Suprapubic skin (tissue), 4 donors: ENCODE data around the gene MCRIP2. TPM values are rescaled to one million over a fixed set of nuclear protein-coding genes. Genes with fewer than 3 reads are reported as not detected.

Experiments
- DNase-seq, 2 donors: peaks; one replicate each; pipeline ENCODE4 v3.0.0-alpha.2; 2019; ENCODE audit warnings: low spot score in 2 of 2
- H3K27ac ChIP-seq: fragments of 200-600 bp; sonication (generic); one replicate; pipeline ENCODE4 v1.5.1; 2019
- H3K27me3 ChIP-seq: fragments of 200-600 bp; sonication (generic); one replicate; pipeline ENCODE4 v1.5.1; 2019
- H3K36me3 ChIP-seq: fragments of 200-600 bp; sonication (generic); one replicate; pipeline ENCODE4 v1.5.1; 2019
- H3K4me1 ChIP-seq: fragments of 200-600 bp; sonication (generic); one replicate; pipeline ENCODE4 v1.5.1; 2019
- H3K4me3 ChIP-seq: fragments of 200-600 bp; sonication (generic); one replicate; pipeline ENCODE4 v1.5.1; 2019; ENCODE audit warnings: mild to moderate bottlenecking
- H3K9me3 ChIP-seq: fragments of 200-600 bp; sonication (generic); one replicate; pipeline ENCODE4 v1.5.1; 2019
- EP300 ChIP-seq: sonication (generic); formaldehyde crosslinking; IDR thresholded peaks from one replicate; pipeline ENCODE4 v1.6.1; 2017; ENCODE audit warnings: antibody characterized with exemption
- POLR2A ChIP-seq, 2 donors: fragments of 450-650 bp; IDR thresholded peaks; one replicate each; pipeline ENCODE4 v1.6.1; 2017; ENCODE audit warnings: antibody characterized with exemption in 2 of 2, mild to moderate bottlenecking in 2 of 2, moderate library complexity in 2 of 2
- POLR2AphosphoS5 ChIP-seq, 3 donors: sonication (generic); formaldehyde crosslinking; IDR thresholded peaks; one replicate each; pipeline ENCODE4 v1.6.1; 2017; ENCODE audit warnings: antibody characterized with exemption in 3 of 3
- WGBS: methylation state at CpG from one replicate; pipeline ENCODE4 v1.1.5; 2018; 5-methylcytosine and 5-hydroxymethylcytosine counted together
- total RNA-seq, 4 donors: library from RNA; depleted of rRNA; stranded (reverse); fragments of >200 nt; gene quantifications; one replicate each; pipeline ENCODE4 v1.1.0, GENCODE V29; 2016
- TF ChIP-seq, protein P1 (sequence below), 2 donors: fragments of 200-600 bp in 1 of 2; fragments of 450-650 bp in 1 of 2; sonication (generic) in 1 of 2; IDR thresholded peaks; one replicate each; pipeline ENCODE4 v1.5.1; 2016 to 2019; ENCODE audit warnings: antibody characterized with exemption in 2 of 2, mild to moderate bottlenecking in 1 of 2, moderate library complexity in 1 of 2

The MCRIP2 gene
- total RNA-seq, 4 donors from 2014 or later: 10.3 to 29.8 (median 24.2) TPM

DNA sequence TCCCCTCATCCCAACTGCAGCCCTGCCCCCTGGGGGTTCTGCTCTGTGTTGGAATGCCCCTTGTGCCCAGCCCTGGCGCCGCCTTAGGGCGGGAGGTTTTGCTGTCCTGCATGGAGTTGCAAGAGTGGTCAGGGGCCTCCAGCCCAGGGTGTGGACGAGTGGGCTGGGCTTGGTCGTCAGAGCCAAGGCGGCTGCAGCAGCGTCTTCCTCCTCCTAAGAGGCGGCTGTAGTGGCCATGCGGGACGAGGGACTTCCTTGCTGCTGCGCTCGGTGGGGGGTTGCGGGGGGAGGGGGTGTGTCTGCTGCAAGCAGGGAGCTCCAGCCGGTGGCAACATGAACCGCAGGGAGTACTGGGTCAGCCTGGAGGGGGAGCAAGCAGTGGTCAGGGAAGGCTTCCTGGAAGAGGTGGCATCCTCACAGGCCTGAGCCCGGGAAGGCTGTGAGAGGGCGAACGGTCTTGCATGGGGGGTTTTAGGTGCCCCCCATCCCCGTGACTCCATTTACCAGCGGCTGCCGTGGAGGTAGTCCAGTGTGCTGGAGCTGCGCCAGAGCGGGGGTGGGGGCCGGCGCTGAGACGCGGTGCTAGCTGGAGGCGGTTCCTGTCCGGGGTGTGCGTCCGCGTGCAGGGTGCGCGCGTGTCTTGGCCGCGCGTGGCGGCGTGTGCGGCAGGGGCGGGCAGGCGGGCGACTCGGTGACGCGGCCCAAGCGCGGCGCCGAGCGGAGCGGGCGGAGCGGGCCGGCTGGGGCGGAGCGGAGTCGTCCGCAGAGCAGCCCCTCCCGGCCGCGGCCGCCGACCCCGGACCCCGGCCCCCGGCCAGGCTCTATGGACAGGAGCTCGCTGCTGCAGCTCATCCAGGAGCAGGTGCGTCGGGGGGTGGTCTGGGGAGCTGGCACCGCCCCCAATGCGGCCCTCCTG, 33.6 kb downstream of the MCRIP2 start, which contains the start of gene RHBDL1:
Gene RHBDL1 (plus strand): TSS at position 704 of the 916 bp plus-strand sequence. CDS start 120 bp downstream, at position 824.
- 0% methylated on average over 3 of the region's 73 CpGs for WGBS
- DNase-seq: no peak
- no peak for TF ChIP-seq POLR2A (IDR thresholded peaks at IDR 0.05)
- TF ChIP-seq, protein P1, sequence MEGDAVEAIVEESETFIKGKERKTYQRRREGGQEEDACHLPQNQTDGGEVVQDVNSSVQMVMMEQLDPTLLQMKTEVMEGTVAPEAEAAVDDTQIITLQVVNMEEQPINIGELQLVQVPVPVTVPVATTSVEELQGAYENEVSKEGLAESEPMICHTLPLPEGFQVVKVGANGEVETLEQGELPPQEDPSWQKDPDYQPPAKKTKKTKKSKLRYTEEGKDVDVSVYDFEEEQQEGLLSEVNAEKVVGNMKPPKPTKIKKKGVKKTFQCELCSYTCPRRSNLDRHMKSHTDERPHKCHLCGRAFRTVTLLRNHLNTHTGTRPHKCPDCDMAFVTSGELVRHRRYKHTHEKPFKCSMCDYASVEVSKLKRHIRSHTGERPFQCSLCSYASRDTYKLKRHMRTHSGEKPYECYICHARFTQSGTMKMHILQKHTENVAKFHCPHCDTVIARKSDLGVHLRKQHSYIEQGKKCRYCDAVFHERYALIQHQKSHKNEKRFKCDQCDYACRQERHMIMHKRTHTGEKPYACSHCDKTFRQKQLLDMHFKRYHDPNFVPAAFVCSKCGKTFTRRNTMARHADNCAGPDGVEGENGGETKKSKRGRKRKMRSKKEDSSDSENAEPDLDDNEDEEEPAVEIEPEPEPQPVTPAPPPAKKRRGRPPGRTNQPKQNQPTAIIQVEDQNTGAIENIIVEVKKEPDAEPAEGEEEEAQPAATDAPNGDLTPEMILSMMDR (IDR thresholded peaks at IDR 0.05): no peak
- no peak for TF ChIP-seq EP300
- no peak for TF ChIP-seq POLR2AphosphoS5 (IDR thresholded peaks at IDR 0.05)
- peaks cover 4% of the 10 kb centered on the region for H3K27me3 ChIP-seq
- H3K27ac ChIP-seq: no peak within 1 kb of the TSS
- peaks cover 54% of the 10 kb centered on the region for H3K4me1 ChIP-seq
- peaks cover 37% of the 10 kb centered on the region for H3K36me3 ChIP-seq
- peak within 1 kb of the TSS; percentile 38 for H3K4me3 ChIP-seq
- no peaks in the 10 kb centered on the region for H3K9me3 ChIP-seq

GRCh38 chr16:675884-676564, 34.4 kb downstream of the MCRIP2 start:
- no peak overlapping the region for H3K27ac ChIP-seq
- TF ChIP-seq POLR2AphosphoS5 (IDR thresholded peaks at IDR 0.05) (no peak), EP300 (no peak), POLR2A (IDR thresholded peaks at IDR 0.05) (no peak)
- TF ChIP-seq, protein P1 (IDR thresholded peaks at IDR 0.05): no peak
- DNase-seq: no peak
- 7% methylated on average over 14 of the region's 25 CpGs for WGBS
- H3K27me3 ChIP-seq: peaks cover 4% of the 10 kb centered on the region
- H3K9me3 ChIP-seq: no peaks in the 10 kb centered on the region
- peaks cover 29% of the 10 kb centered on the region for H3K36me3 ChIP-seq
- H3K4me1 ChIP-seq: peaks cover 58% of the 10 kb centered on the region
- peak overlapping the region; percentile 38 for H3K4me3 ChIP-seq

- Histone ChIP-seq H3K9me3 (no peaks in the 10 kb centered on the region), H3K4me3 (no peak overlapping the region), H3K4me1 (peaks cover 63% of the 10 kb centered on the region), H3K27ac (no peak overlapping the region), H3K27me3 (peaks cover 4% of the 10 kb centered on the region), H3K36me3 (peaks cover 24% of the 10 kb centered on the region)
- DNase-seq: no peak
- TF ChIP-seq POLR2A (IDR thresholded peaks at IDR 0.05): no peak
- no peak for TF ChIP-seq POLR2AphosphoS5 (IDR thresholded peaks at IDR 0.05)
- TF ChIP-seq, protein P1 (IDR thresholded peaks at IDR 0.05): no peak
- no peak for TF ChIP-seq EP300
- 79% methylated on average over 9 of the region's 21 CpGs for whole genome bisulfite sequencing
Observed at GRCh38 chr16:676565-676902, 34.9 kb downstream of the MCRIP2 start.

DNA sequence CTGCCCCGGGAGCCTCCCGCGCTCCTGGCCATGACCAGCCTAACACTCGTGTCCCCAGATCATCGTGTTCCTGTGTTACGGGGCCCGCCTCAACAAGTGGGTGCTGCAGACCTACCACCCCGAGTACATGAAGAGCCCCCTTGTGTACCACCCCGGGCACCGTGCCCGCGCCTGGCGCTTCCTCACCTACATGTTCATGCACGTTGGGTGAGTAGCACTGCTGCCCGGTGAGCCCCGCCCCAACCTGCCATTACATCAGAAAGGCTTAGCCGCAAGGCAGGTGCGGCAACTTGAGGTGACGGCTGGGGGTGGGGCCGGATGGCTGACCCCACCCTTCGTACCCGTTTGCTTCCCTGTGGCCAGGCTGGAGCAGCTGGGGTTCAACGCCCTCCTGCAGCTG, 35.3 kb downstream of the MCRIP2 start:
- TF ChIP-seq POLR2AphosphoS5 (IDR thresholded peaks at IDR 0.05): peak in 2 of 3 donors; percentile 15 to 61
- TF ChIP-seq, protein P1 (IDR thresholded peaks at IDR 0.05): no peak
- TF ChIP-seq POLR2A (IDR thresholded peaks at IDR 0.05): no peak
- Histone ChIP-seq H3K4me1 (peaks cover 67% of the 10 kb centered on the region), H3K4me3 (no peak overlapping the region), H3K27me3 (peaks cover 4% of the 10 kb centered on the region), H3K27ac (no peak overlapping the region), H3K9me3 (no peaks in the 10 kb centered on the region), H3K36me3 (peaks cover 24% of the 10 kb centered on the region)
- no peak for DNase-seq
- no CpG with 5 or more reads among the region's 23 CpGs for WGBS
